Measurements from ENCODE around the gene CAVIN4. TPM values are rescaled to one million over a fixed set of nuclear protein-coding genes. Genes with fewer than 3 reads are reported as not detected.

CAVIN4 gene
- total RNA-seq, 4 donors from 2014 or later: 1.0 to 4.2 (median 1.6) TPM

- no peaks in the 10 kb centered on the region for H3K4me1 ChIP-seq
These were observed 59.9 kb downstream of the CAVIN4 start for GRCh38 chr9:100637787-100638186.

More at GRCh38 chr9:100637787-100638186, 59.9 kb downstream of the CAVIN4 start:
- no peak for DNase-seq
- no peaks in the 10 kb centered on the region for H3K27me3 ChIP-seq
- WGBS, 2 donors: 64 to 73% methylated on average over 3 to 6 of the region's 6 CpGs
- no peaks in the 10 kb centered on the region for H3K9me3 ChIP-seq
- H3K27ac ChIP-seq: no peak overlapping the region
- no peak for TF ChIP-seq POLR2A (IDR thresholded peaks at IDR 0.05)
- TF ChIP-seq CTCF (IDR thresholded peaks at IDR 0.05): no peak
- intact Hi-C loops (cut with DNase I): no loop called here
- H3K36me3 ChIP-seq: no peaks in the 10 kb centered on the region
- no peak overlapping the region for H3K4me3 ChIP-seq (replicated peaks in 1 of 3)

Other genes with a start within 250 kb of the CAVIN4 start
- gene TEX10, start 225.1 kb upstream of the CAVIN4 start, total RNA-seq: 10 to 100 TPM; 18.8 to 25.1 (median 23.4) TPM
- 10 to 100 TPM; 39.2 to 48.2 (median 44.3) TPM for gene MSANTD3, start 150.9 kb upstream of the CAVIN4 start, total RNA-seq
- gene TMEFF1, start 104.9 kb upstream of the CAVIN4 start, total RNA-seq: 10 to 100 TPM in 1 of 4 donors, 1 to 10 TPM in 3; 2.0 to 10.4 (median 4.8) TPM

All from thyroid gland (tissue), 4 donors.